Large intestine (tissue), 3 donors: ENCODE data around the gene TP53RK. TPM values are rescaled to one million over a fixed set of nuclear protein-coding genes. Genes with fewer than 3 reads are reported as not detected.

Experiments used
- DNase-seq, 2 donors: peaks; one replicate each; pipeline versions ENCODE4 v3.0.0 to v3.0.0-alpha.2; 2013
- H3K27ac ChIP-seq: one replicate; pipeline ENCODE4 v1.5.1; 2013; ENCODE audit warnings: low read length
- H3K27me3 ChIP-seq: 2 replicates; pipeline ENCODE4 v1.6.1; 2013; ENCODE audit warnings: low read length; ENCODE audit not compliant: control insufficient read depth, insufficient read depth
- H3K36me3 ChIP-seq: 2 replicates; pipeline ENCODE4 v1.6.1; 2013; ENCODE audit warnings: low read length; ENCODE audit not compliant: control insufficient read depth, insufficient read depth
- H3K4me1 ChIP-seq: one replicate; pipeline ENCODE4 v1.6.1; 2013; ENCODE audit warnings: low read length; ENCODE audit not compliant: control insufficient read depth, insufficient read depth
- H3K4me3 ChIP-seq: one replicate; pipeline ENCODE4 v1.5.1; 2013; ENCODE audit warnings: low read length
- H3K9me3 ChIP-seq: one replicate; pipeline ENCODE4 v1.6.1; 2013; ENCODE audit warnings: mild to moderate bottlenecking, low read depth, low read length, moderate library complexity; ENCODE audit not compliant: control insufficient read depth
- WGBS: methylation state at CpG from one replicate; pipeline ENCODE4 v1.1.5; 2013; ENCODE audit warnings: low lambda C conversion rate; ENCODE audit not compliant: insufficient coverage; 5-methylcytosine and 5-hydroxymethylcytosine counted together
- polyA plus RNA-seq: library from polyadenylated mRNA; unstranded; fragments of 120-200 nt; gene quantifications from one replicate; pipeline ENCODE4 v1.2.1, GENCODE V29; 2013

Gene TP53RK
- polyA plus RNA-seq, 1 donor = 13.1 TPM

- H3K27me3 ChIP-seq = no peaks in the 10 kb centered on the region
- DNase-seq = no peak
- H3K4me3 ChIP-seq = no peak overlapping the region
- no peak overlapping the region for H3K27ac ChIP-seq
- no peaks in the 10 kb centered on the region for H3K9me3 ChIP-seq
- no peaks in the 10 kb centered on the region for H3K36me3 ChIP-seq
- no CpG with 5 or more reads among the region's 14 CpGs for WGBS
- H3K4me1 ChIP-seq = no peaks in the 10 kb centered on the region
Measured at GRCh38 chr20:46674253-46675083, 14.8 kb downstream of the TP53RK start.

- no CpG with 5 or more reads among the region's 11 CpGs for WGBS
Measured at GRCh38 chr20:46673394-46674252, 15.6 kb downstream of the TP53RK start.

GRCh38 chr20:46672543-46673148 lies 16.6 kb downstream of the TP53RK start:
- no peaks in the 10 kb centered on the region for H3K27me3 ChIP-seq
- no peak for DNase-seq
- no CpG with 5 or more reads among the region's 5 CpGs for WGBS

More at GRCh38 chr20:46673394-46674252, 15.6 kb downstream of the TP53RK start:
- Histone ChIP-seq H3K9me3 (no peaks in the 10 kb centered on the region), H3K27me3 (no peaks in the 10 kb centered on the region), H3K4me3 (no peak overlapping the region), H3K4me1 (no peaks in the 10 kb centered on the region), H3K36me3 (no peaks in the 10 kb centered on the region), H3K27ac (no peak overlapping the region)
- no peak for DNase-seq

GRCh38 chr20:46671866-46672542 lies 17.2 kb downstream of the TP53RK start:
- Histone ChIP-seq H3K4me3 (no peak overlapping the region), H3K36me3 (no peaks in the 10 kb centered on the region), H3K27ac (no peak overlapping the region), H3K4me1 (no peaks in the 10 kb centered on the region), H3K9me3 (no peaks in the 10 kb centered on the region), H3K27me3 (no peaks in the 10 kb centered on the region)
- no CpG with 5 or more reads among the region's 3 CpGs for WGBS
- DNase-seq = no peak

More at GRCh38 chr20:46672543-46673148, 16.6 kb downstream of the TP53RK start:
- H3K4me3 ChIP-seq = no peak overlapping the region
- no peaks in the 10 kb centered on the region for H3K9me3 ChIP-seq
- H3K27ac ChIP-seq = no peak overlapping the region
- H3K36me3 ChIP-seq = no peaks in the 10 kb centered on the region
- H3K4me1 ChIP-seq = no peaks in the 10 kb centered on the region

- H3K4me3 ChIP-seq = no peak overlapping the region
- no peaks in the 10 kb centered on the region for H3K27me3 ChIP-seq
- no peaks in the 10 kb centered on the region for H3K36me3 ChIP-seq
- WGBS = no CpG with 5 or more reads among the region's 3 CpGs
- H3K9me3 ChIP-seq = no peaks in the 10 kb centered on the region
- no peak for DNase-seq
- no peak overlapping the region for H3K27ac ChIP-seq
- no peaks in the 10 kb centered on the region for H3K4me1 ChIP-seq
Measured at GRCh38 chr20:46670585-46671584, 18.4 kb downstream of the TP53RK start.

- Histone ChIP-seq H3K4me3 (no peak overlapping the region), H3K4me1 (no peaks in the 10 kb centered on the region), H3K9me3 (no peaks in the 10 kb centered on the region), H3K36me3 (no peaks in the 10 kb centered on the region), H3K27ac (no peak overlapping the region), H3K27me3 (no peaks in the 10 kb centered on the region)
- no peak for DNase-seq
- no CpG with 5 or more reads among the region's 2 CpGs for WGBS
Measured at GRCh38 chr20:46670228-46670584, 19.0 kb downstream of the TP53RK start.

GRCh38 chr20:46666818-46667515 lies 22.3 kb downstream of the TP53RK start:
- H3K27ac ChIP-seq = no peak overlapping the region
- no peak overlapping the region for H3K4me3 ChIP-seq
- no peaks in the 10 kb centered on the region for H3K9me3 ChIP-seq
- H3K4me1 ChIP-seq = no peaks in the 10 kb centered on the region
- no peaks in the 10 kb centered on the region for H3K27me3 ChIP-seq
- WGBS = 90% methylated on average over 2 of the region's 6 CpGs
- DNase-seq = no peak
- no peaks in the 10 kb centered on the region for H3K36me3 ChIP-seq

GRCh38 chr20:46666306-46666705 lies 22.9 kb downstream of the TP53RK start:
- H3K27ac ChIP-seq = no peak overlapping the region
- no peaks in the 10 kb centered on the region for H3K36me3 ChIP-seq

GRCh38 chr20:46665602-46666001 lies 23.6 kb downstream of the TP53RK start:
- Histone ChIP-seq H3K4me3 (no peak overlapping the region), H3K27ac (no peak overlapping the region), H3K9me3 (no peaks in the 10 kb centered on the region), H3K4me1 (no peaks in the 10 kb centered on the region), H3K36me3 (no peaks in the 10 kb centered on the region), H3K27me3 (no peaks in the 10 kb centered on the region)
- no peak for DNase-seq
- no CpG with 5 or more reads among the region's 3 CpGs for WGBS

More at GRCh38 chr20:46666306-46666705, 22.9 kb downstream of the TP53RK start:
- no CpG with 5 or more reads among the region's 3 CpGs for whole genome bisulfite sequencing
- no peaks in the 10 kb centered on the region for H3K27me3 ChIP-seq
- DNase-seq = no peak
- no peak overlapping the region for H3K4me3 ChIP-seq
- H3K4me1 ChIP-seq = no peaks in the 10 kb centered on the region
- H3K9me3 ChIP-seq = no peaks in the 10 kb centered on the region
